ENCODE results near the gene TPMT.
"Not testable (repeated sequence)": the region's sequence is repeated elsewhere in the genome, so short reads cannot be mapped to it uniquely, and the experiment has no call there.

Gene TPMT

GRCh38 chr6:18155864-18156421 lies 1.1 kb upstream of the TPMT start:
- DNase-seq (ENCODE audit: low read depth, low spot score), result peak; percentile 69

- peak; percentile 99 for DNase-seq (ENCODE audit: low read depth, low spot score)
Measured at GRCh38 chr6:18155150-18155863, 430 bp upstream of the TPMT start, which contains the start of gene KDM1B. KDM1B (plus strand) TSS chr6:18155422; CDS start chr6:18159896, 4,474 bp downstream.

DNA sequence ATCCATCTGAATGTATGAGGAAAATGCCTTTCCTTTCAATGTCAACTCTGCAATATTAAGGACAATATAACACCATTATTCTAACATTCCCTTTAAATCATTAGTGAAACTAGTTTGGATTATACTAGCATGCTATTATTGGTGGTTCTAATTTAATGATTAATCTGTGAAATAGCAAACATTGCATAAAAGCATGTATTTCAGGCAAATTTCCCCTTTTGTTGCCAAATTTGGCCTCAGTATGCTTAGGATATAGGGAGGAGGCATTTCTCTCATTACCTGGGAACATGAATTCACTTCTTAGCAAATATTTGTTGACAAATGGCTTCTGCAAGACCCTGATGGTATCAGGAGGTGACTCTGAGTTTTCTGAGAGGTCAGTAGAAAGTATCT lies 1.6 kb downstream of the TPMT start:
- DNase-seq (ENCODE audit: low read depth, low spot score), result no peak

GRCh38 chr6:18151801-18152200 lies 3.1 kb downstream of the TPMT start:
- DNase-seq (ENCODE audit: low read depth, low spot score), result no peak

DNA sequence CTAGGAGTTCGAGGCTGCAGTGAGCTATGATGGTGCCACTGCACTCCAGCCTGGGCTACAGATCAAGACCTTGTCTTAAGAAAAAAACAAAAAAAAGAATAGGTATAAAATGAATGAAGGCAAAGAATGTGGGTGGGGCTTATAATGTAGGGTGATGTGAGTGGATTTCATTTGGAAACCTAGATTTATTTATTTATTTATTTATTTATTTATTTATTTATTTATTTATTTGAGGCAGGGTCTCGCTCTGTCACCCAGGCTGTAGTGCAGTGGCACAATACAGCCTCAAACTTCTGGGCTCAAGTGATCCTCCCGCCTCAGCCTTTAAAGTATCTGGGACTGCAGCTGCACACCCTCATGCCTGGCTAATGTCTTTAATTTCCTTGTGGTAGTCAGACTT lies 3.5 kb downstream of the TPMT start:
- DNase-seq (ENCODE audit: low read depth, low spot score), result not testable (repeated sequence)

DNA sequence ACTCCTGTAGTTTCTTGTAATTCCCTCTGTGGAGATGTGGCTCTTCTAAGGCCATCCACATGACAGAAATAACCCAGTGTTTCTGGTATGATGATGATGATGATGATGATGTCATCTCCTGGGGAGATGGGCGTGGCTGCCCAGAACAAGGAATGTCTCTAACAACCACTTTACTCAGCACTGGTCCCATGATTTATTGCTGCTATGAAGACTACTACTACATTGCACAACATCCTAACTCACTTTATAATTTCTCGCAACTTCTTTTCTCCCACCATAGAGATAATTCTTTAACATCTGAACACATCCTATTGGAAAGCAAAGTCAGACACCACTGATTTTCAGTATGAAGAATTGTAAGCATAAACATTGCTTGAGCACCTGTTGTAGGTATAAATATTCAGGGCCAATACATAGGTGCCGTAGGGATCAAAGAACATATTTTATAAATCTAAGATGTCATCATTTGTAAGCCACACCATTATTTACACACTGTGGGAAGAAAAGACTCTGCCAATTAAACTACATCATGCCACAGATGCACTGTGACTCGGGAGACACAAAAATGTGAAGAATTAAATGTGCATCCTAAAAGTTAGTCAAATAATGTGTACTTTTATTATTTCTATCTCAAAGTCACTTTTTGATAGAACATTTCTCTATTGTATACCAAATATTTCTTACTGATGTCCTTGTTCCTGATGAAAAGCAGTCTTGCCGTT lies 6.4 kb downstream of the TPMT start:
- peak; percentile 59 for DNase-seq (ENCODE audit: low read depth, low spot score)

DNA sequence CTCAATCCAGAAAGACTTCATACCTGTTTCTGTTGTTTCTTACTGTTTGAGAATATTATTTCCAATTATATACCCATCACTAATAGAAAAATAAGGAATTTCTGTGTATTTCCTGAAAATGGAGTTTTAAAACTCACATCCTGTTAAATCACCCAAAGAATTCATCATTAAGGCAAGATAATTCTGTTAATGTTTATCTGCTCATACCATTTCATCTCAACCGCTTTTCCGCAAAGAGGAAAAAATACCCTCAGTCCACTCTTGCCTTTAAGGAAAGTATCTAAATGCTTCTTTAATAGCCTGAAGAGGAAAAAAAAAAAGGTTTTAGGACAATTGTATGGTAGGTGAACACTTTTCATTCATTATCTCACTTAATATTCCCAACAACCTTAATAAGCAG lies 7.3 kb downstream of the TPMT start:
- DNase-seq (ENCODE audit: low read depth, low spot score), result no peak

DNA sequence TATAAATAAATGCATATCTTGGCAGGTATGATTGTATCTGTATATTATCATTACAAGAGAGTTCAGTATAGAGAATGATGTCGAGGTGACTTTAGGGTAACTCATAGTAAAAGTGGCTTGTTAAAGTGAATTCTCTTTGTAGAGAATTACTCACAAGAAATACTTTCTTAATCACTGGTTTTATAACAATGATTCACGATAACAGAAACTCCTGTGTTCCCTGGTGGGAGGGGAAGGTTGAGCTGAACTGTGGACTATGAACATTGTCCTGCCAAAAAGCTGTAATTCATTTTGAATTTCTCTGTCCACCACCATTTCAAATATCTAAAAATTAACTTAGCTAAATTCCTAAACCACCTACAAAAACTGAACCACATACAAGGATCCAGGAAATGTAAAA lies 7.7 kb downstream of the TPMT start:
- DNase-seq (ENCODE audit: low read depth, low spot score), result peak; percentile 26

- no peak for DNase-seq (ENCODE audit: low read depth, low spot score)
Measured at GRCh38 chr6:18142591-18142861, 12.4 kb downstream of the TPMT start.

- no peak for DNase-seq (ENCODE audit: low read depth, low spot score)
Measured at GRCh38 chr6:18141805-18142590, 12.9 kb downstream of the TPMT start.

- no peak for DNase-seq (ENCODE audit: low read depth, low spot score)
Measured at GRCh38 chr6:18139935-18140621, 14.8 kb downstream of the TPMT start.

GRCh38 chr6:18138906-18139305 lies 16.0 kb downstream of the TPMT start:
- DNase-seq (ENCODE audit: low read depth, low spot score), result no peak

DNA sequence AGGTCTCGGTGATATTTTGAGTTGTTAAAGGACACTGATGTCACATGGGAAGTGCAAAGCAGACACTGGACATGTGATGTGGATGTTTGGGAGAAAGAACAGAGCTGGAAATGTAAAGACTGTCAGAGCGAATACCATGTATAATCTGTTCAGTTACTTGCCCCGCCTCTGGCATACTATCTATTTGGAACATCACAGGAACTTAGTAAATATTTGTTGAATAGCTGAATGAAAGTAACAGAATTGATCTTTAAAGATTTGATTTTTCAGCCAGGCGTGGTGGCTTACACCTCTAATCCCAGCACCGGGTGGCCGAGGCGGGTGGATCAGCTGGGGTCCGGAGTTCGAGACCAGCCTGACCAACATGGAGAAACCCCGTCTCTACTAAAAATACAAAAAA lies 18.6 kb downstream of the TPMT start:
- no peak for DNase-seq (ENCODE audit: low read depth, low spot score)

DNA sequence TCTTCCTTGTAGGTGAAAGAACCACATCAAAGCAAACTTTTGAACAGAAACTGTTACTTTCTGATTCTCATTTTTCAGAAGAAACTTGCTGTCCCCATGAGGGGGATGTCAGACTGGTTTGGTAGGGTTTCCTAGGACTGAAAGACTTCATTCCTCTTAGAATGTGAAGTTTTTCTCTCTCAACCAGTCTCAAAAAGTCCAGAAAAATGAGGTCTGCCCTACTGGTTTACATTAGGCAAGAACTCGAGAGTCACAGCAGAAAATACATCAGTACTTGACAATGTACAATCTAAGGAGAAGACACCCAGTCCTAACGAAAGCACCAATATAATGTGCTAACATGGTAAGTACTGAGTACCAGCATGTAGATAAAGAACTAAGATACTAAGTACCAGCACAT lies 19.7 kb downstream of the TPMT start:
- DNase-seq (ENCODE audit: low read depth, low spot score), result no peak

DNA sequence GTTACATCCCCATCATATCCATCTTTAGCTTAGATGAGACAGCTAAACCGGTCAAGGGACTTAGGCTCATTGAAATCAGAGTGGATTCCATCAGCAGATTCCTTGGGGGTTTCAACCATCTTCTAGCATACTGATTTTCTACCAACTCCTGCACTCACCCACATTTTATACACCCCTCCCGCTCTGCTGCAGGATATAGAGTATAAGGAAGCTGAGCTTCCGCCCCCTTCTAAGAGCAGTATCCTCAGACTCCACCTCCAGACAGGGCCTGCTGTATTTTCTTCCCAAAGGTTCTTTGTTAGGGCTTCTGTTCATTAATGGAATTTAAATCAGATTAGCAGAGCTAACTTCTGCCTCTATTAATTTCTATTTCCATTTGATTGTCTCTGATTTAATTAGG lies 22.5 kb downstream of the TPMT start:
- DNase-seq (ENCODE audit: low read depth, low spot score), result no peak

DNA sequence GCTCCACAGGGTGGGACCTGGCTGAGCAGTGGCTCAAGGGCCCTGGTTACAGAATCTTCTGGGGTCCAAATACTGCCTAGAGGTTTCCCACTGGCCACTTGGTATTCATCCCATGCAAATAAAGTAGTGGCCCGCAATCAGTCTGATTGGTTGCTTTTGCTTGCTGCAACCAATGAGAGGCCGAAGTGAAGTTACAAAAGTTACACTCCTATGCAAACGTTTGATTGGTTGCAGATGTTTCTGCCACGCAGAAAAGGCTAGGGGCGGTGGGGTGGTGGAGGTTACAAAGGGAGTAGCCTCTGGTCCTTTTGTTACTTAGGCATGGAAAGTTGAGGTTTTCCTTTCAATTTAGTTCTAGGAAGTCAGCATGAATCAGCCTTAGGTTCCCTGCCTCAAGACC lies 28.8 kb downstream of the TPMT start:
- no peak for DNase-seq (ENCODE audit: low read depth, low spot score)

DNA sequence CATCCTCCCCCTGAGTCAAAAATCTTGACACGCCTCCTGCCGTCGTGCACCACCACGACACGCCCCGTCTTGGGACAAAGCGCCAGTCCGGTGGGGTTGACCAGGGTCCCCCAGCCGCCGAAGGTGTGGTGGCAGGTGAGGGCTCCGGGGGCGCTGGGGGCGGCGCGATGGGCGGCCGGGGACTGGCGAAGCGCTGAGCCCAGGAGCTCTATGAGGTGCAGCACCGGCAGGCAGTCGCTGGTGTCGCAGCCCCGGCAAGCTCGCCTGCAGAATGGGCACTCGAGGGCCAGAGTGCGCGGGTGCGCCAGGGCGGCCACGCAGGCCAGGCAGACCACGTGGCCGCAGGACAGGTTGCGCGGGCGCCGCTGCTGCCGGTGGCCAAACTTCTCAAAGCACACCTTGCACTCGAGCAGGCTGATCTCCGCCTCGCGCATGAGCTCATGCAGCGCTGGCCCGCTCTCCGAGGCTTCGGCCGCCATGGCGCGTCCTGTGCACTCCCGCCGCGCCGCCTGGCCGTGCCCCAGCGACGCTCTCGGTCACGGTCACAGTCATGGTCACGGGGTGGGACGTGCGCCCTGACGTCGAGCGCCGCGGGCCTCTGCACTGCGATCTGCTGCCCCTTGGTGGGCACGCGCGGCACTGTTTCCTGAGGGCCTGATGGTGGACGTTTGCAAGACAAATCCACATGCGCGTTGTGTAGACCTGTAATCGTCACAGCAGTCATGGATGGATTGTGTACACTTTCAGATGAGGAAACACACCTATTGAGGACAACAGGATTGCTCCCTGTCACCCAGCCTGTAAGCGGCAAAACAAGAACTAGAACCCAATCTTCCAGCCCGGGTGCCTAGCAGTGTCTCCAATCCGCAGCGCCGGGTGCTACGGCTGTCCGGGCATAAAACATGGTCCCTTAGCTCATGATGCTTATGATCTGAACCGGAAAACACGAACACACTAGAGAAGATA lies 32.5 kb downstream of the TPMT start, which contains the start of gene NHLRC1:
Gene NHLRC1, minus strand, starts transcription at position 550 of the 966 bp plus-strand sequence. Its CDS starts 71 bp downstream, at position 479.
- DNase-seq (ENCODE audit: low read depth, low spot score), result peak; percentile 96

DNA sequence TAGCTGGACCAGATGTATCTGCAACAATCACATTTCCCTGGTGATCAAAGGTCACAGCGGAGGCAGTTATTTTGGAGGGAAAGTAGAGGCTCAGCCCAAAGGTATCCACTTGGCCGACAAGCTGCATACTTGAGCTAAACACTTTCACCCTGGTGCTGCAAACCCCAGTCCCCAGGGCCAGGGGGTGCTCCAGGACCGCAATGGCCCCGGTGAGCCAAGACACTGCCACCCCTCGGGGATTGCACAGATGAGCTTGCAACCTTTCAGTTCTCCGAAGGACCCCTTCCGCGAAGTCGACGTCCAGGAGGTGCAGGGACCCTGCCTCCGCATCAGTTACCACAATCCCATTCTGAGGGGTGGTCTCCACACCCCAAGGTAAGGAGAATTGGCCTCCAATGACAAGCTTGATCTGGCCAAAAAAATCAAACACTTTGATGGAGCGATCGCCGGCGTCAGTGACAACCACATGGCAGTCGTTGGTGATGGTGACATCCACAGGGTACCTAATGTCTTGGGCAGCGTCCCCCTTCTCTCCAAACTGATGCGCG lies 33.2 kb downstream of the TPMT start:
- no peak for DNase-seq (ENCODE audit: low read depth, low spot score)

DNA sequence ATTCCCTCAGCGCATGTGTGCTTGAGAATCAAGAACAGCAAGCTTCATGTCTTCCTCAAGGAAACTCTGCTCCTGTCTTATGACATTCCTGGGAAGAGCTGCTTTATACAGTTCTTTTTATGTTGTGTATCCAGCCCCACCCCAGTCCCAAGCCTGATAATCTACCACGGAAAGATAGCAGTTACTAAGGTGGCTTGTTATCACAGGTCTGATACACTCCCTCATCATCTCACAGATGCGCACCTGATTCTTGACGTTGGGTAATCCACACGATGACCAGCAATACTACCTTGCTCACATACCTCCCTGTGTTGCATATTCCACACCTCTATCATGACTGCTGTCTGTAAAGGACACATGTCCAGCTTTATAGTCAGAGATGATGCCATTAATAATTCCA lies 35.6 kb downstream of the TPMT start:
- DNase-seq (ENCODE audit: low read depth, low spot score), result no peak

DNA sequence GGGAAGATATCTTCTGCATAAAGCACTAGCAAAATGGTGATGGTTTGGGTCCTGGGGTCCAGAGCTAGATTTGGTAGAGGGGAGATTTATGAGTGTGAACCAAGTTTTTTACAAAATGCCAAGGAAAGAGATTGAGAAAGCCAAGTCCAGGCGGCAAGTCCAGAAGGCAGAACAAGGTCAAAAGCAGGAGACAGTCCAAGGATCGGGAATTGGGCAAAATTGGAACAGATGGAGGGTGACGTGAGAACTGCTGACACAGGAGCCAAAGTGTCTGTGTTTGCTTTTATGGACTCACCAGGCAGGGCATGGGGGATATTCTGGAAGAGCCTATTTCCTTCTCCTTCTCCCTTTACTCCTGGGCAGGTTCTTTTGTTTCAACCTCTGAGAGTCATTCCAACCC lies 36.5 kb downstream of the TPMT start:
- no peak for DNase-seq (ENCODE audit: low read depth, low spot score)
